Epithelial cell of esophagus (primary cell): Measurements from ENCODE around the gene MAP1B.

Experiments used
- DNase-seq: peaks from one replicate; pipeline ENCODE4 v3.0.0; 2010; ENCODE audit warnings: low read depth
- H3K4me3 ChIP-seq: 2 replicates; pipeline ENCODE4 v1.5.1; 2011; ENCODE audit warnings: mild to moderate bottlenecking, low read length, control low read depth
- TF ChIP-seq, protein P1 (sequence below): IDR thresholded peaks from 2 replicates; pipeline ENCODE4 v1.5.1; 2011; ENCODE audit warnings: low read depth, mild to moderate bottlenecking, low read length, control low read depth, inconsistent platforms; ENCODE audit not compliant: insufficient read depth; ENCODE audit errors: missing control alignments

MAP1B gene

DNA sequence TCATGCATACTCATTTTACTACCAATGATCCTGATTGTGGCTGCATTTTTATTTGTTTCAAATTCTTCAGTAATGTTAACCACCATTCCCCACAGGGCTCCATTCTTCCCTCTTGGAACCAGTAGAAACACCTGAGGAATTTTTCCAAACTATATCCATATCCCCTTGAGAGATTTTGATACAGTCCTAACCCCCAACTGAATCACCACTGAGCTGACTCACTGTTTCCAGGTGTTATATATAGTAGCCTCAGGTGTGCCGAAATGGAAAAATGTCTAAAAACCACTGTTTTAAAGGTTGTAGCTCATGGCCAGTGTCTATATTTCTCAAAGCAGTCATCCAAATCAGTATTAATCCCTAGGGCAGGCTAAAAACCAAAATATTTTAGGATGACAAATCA is 127.6 kb downstream of the MAP1B start:
- no peak overlapping the region for H3K4me3 ChIP-seq
- TF ChIP-seq, protein P1, sequence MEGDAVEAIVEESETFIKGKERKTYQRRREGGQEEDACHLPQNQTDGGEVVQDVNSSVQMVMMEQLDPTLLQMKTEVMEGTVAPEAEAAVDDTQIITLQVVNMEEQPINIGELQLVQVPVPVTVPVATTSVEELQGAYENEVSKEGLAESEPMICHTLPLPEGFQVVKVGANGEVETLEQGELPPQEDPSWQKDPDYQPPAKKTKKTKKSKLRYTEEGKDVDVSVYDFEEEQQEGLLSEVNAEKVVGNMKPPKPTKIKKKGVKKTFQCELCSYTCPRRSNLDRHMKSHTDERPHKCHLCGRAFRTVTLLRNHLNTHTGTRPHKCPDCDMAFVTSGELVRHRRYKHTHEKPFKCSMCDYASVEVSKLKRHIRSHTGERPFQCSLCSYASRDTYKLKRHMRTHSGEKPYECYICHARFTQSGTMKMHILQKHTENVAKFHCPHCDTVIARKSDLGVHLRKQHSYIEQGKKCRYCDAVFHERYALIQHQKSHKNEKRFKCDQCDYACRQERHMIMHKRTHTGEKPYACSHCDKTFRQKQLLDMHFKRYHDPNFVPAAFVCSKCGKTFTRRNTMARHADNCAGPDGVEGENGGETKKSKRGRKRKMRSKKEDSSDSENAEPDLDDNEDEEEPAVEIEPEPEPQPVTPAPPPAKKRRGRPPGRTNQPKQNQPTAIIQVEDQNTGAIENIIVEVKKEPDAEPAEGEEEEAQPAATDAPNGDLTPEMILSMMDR = no peak
- peak; percentile 55 for DNase-seq

DNA sequence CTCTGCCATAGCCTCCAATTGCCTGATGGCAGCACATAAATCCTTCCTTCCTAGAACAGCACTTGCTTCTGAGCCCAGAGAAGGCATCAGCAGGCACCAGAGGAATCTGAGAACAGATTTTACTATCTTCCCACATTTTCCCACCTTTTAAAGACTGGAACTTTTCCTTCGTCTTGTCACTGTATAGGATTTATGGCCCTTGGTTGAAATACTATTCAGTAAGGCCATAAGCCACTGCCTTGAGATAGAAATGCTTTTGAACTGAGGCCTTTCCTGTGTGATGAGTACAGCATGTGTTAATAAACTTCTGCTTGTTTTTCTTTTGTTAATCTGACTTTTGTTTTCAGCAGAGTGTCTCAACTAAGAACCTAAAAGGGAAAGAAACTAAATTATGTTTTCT is 128.4 kb downstream of the MAP1B start:
- H3K4me3 ChIP-seq = no peak overlapping the region
- no peak for DNase-seq
- TF ChIP-seq, protein P1 = no peak

DNA sequence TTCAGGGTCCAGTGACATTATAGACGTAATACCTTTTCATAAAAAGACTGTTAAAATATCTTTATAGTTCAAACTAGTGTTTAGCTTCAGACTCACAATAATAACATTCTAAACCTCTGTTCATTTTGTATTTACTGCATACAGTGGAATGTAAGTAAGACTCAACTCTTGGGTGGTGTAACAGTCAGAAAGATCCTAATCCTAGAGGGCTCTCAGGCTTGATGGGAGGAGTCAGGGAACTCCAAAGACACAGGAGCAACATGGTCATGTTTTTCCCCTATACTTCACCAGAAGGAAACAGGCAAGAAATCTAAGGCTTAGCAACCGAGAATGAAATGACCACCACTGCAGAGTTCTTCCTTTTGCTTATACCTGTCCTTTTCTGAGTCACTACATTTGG is 130.1 kb downstream of the MAP1B start:
- TF ChIP-seq, protein P1 = no peak
- H3K4me3 ChIP-seq = no peak overlapping the region
- DNase-seq = no peak

- TF ChIP-seq, protein P1 = no peak
- no peak overlapping the region for H3K4me3 ChIP-seq
- DNase-seq = peak; percentile 23
These were observed 130.6 kb downstream of the MAP1B start for GRCh38 chr5:72237879-72238278.

GRCh38 chr5:72238712-72239445 is 131.6 kb downstream of the MAP1B start:
- DNase-seq = no peak
- no peak overlapping the region for H3K4me3 ChIP-seq
- TF ChIP-seq, protein P1 = no peak

DNA sequence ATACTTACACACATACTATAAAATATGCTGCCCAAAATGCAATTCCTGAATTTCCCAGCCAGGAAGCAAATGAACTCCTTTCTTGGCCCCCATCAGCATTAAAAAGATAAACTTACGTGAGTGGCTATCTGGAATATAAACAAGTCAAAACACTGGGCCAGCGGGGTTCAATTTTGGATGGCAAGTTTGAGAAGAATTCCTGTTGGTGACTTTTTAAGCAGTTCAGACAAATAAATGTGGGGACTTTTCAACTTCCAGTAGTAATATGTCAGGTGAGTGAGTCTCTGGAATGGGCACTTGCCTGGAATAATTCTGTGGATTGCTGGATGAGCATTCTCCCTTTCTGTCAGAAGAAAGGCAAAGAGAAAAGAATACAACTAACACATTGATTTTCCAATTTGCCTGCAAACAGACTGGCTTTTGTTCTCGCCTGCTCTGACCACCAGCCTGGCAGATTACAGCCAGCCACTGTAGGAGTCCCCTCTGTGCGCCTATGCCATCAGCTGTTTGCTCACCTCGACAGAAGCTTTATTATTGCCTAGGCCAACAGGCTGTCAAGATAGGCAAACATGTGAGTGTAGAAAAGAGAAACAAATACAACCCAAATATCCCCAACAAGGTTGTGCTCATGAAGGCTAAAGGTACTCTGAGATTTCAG is 134.2 kb downstream of the MAP1B start:
- TF ChIP-seq, protein P1 = no peak
- H3K4me3 ChIP-seq = no peak overlapping the region
- no peak for DNase-seq
